ENCODE data around the gene PDIA3. TPM values are rescaled to one million over a fixed set of nuclear protein-coding genes. Genes with fewer than 3 reads are reported as not detected.

PDIA3 gene
- total RNA-seq, 2 donors from 2014 or later, result 80.7 to 89.3 TPM

DNA sequence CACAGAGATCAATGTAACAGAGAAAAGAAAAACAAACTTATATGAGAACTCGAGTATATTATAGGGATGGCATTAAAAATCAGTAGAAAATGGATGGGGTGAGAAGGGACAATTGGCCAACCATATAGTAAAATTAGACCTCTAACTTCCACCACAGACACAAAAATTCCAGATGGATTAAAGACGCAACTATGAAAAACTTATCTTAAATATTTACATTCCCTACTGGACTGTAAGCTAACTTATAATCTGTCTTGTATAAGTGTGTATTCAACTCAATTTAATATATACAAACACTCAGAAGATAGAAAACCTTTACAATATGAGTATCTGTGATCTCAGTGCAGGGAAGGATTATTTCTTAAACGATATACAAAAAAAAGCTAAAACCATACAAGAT is 75.3 kb downstream of the PDIA3 start:
- no peak for DNase-seq
- intact Hi-C loops (cut with DNase I), result no loop called here
- Histone ChIP-seq H3K9me3 (no peaks in the 10 kb centered on the region), H3K27ac (no peak overlapping the region), H3K27me3 (no peaks in the 10 kb centered on the region), H3K4me1 (peaks cover 35% of the 10 kb centered on the region), H3K36me3 (replicated peaks in 1 of 2; ENCODE audit: insufficient read depth in 1 of 2, low read depth in 2 of 2) (peaks cover 0 to 5% of the 10 kb centered on the region in 2 donors), H3K4me3 (no peak overlapping the region)
- ATAC-seq, result no peak
- TF ChIP-seq, protein P1, sequence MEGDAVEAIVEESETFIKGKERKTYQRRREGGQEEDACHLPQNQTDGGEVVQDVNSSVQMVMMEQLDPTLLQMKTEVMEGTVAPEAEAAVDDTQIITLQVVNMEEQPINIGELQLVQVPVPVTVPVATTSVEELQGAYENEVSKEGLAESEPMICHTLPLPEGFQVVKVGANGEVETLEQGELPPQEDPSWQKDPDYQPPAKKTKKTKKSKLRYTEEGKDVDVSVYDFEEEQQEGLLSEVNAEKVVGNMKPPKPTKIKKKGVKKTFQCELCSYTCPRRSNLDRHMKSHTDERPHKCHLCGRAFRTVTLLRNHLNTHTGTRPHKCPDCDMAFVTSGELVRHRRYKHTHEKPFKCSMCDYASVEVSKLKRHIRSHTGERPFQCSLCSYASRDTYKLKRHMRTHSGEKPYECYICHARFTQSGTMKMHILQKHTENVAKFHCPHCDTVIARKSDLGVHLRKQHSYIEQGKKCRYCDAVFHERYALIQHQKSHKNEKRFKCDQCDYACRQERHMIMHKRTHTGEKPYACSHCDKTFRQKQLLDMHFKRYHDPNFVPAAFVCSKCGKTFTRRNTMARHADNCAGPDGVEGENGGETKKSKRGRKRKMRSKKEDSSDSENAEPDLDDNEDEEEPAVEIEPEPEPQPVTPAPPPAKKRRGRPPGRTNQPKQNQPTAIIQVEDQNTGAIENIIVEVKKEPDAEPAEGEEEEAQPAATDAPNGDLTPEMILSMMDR (IDR thresholded peaks at IDR 0.05), result no peak
- no peak for TF ChIP-seq POLR2A (IDR thresholded peaks at IDR 0.05)
- 46 to 60% methylated on average over 3 of the region's 3 CpGs for WGBS, 2 donors

MicroRNAs encoded within 50 kb of the gene (microRNA counts, 767-probe panel; counts per million panel counts)
- 0 to 736 counts per million in 2 donors for microRNA hsa-miR-1282

Small RNA genes lying within 50 kb of the gene (microRNA-seq; reads per million reads assigned to microRNA genes)
- 0 reads per million in 2 donors for gene MIR1282 (ENCODE audit: borderline number of aligned reads in 2 of 2, borderline replicate concordance in 2 of 2)

Small RNA genes lying within 50 kb of the gene (small RNA-seq; reads per million reads assigned to genes)
- gene MIR1282, result not detected
- gene RNU6-353P, result not detected
- not detected for gene RNU6-354P

Other genes starting within 250 kb of the PDIA3 start
- 1 to 10 TPM; 3.1 to 4.0 TPM for gene MAP1A, start 228.8 kb upstream of the PDIA3 start, total RNA-seq
- 10 to 100 TPM; 22.1 to 27.0 TPM for gene PPIP5K1, start 156.2 kb upstream of the PDIA3 start, total RNA-seq
- 10 to 100 TPM in 1 of 2 donors, 1 to 10 TPM in 1; 5.9 to 13.5 TPM for gene CKMT1B, start 152.4 kb upstream of the PDIA3 start, total RNA-seq
- gene STRC, start 127.6 kb upstream of the PDIA3 start, total RNA-seq, result under 1 TPM in 1 of 2 donors, not detected in 1; 0.66 TPM
- 10 to 100 TPM in 1 of 2 donors, 1 to 10 TPM in 1; 8.3 to 16.2 TPM for gene CATSPER2, start 97.6 kb upstream of the PDIA3 start, total RNA-seq
- gene CKMT1A, start 52.6 kb upstream of the PDIA3 start, total RNA-seq, result 1 to 10 TPM in 1 of 2 donors, not detected in 1; 2.6 TPM
- 10 to 100 TPM in 1 of 2 donors, 1 to 10 TPM in 1; 4.9 to 29.1 TPM for gene ELL3, start 30.5 kb downstream of the PDIA3 start, total RNA-seq
- gene SERF2, start 45.9 kb downstream of the PDIA3 start, total RNA-seq, result 100 to 1,000 TPM; 190 to 818 TPM
- gene SERINC4, start 53.8 kb downstream of the PDIA3 start, total RNA-seq, result not detected
- 10 to 100 TPM; 13.2 to 52.9 TPM for gene HYPK, start 54.2 kb downstream of the PDIA3 start, total RNA-seq
- 1 to 10 TPM; 1.6 to 9.9 TPM for gene MFAP1, start 78.3 kb downstream of the PDIA3 start, total RNA-seq
- 1 to 10 TPM; 6.2 to 6.9 TPM for gene WDR76, start 80.6 kb downstream of the PDIA3 start, total RNA-seq